AG04450 (cell line): ENCODE results near the gene MACROD2. TPM values are rescaled to one million over a fixed set of nuclear protein-coding genes. Genes with fewer than 3 reads are reported as not detected.

Experiments
- CTCF ChIA-PET: fragments of 300-600, 350-600 bp; formaldehyde crosslinking; extraction: SDS; loops from one replicate; lab custom pipeline; 2022; ENCODE audit warnings: antibody characterized with exemption, inconsistent platforms; lab: Charles Lee
- POLR2A ChIA-PET: fragments of 350-600 bp; formaldehyde crosslinking; extraction: SDS; loops from one replicate; lab custom pipeline; 2021; ENCODE audit warnings: antibody characterized with exemption, inconsistent platforms; lab: Yijun Ruan, JAX
- DNase-seq: peaks from one replicate; pipeline ENCODE4 v3.0.0-alpha.2; 2011; ENCODE audit warnings: low read depth, low spot score
- H3K27ac ChIP-seq: one replicate; pipeline ENCODE4 v1.5.1; 2012; ENCODE audit warnings: low read depth, low read length, control low read depth
- H3K27me3 ChIP-seq: one replicate; pipeline ENCODE4 v1.6.0; 2012; ENCODE audit warnings: low read length; ENCODE audit not compliant: control insufficient read depth, insufficient read depth
- H3K4me3 ChIP-seq: 2 replicates; pipeline ENCODE4 v1.5.1; 2011; ENCODE audit warnings: mild to moderate bottlenecking, low read depth, low read length, control low read depth
- H3K9me3 ChIP-seq: 2 replicates; pipeline ENCODE4 v1.5.1; 2012; ENCODE audit warnings: low read length; ENCODE audit not compliant: control insufficient read depth, insufficient read depth
- polyA plus RNA-seq: library from polyadenylated mRNA; depleted of rRNA; stranded (reverse); fragments of >200 nt; gene quantifications from 2 replicates; pipeline ENCODE4 v1.2.3, GENCODE V29; 2011
- TF ChIP-seq, protein P1 (sequence below): IDR thresholded peaks from 2 replicates; pipeline ENCODE4 v1.5.1; 2011; ENCODE audit warnings: low read depth, low read length, control low read depth, inconsistent platforms

The MACROD2 gene
- polyA plus RNA-seq, 1 experiment: 0.02 TPM

DNA sequence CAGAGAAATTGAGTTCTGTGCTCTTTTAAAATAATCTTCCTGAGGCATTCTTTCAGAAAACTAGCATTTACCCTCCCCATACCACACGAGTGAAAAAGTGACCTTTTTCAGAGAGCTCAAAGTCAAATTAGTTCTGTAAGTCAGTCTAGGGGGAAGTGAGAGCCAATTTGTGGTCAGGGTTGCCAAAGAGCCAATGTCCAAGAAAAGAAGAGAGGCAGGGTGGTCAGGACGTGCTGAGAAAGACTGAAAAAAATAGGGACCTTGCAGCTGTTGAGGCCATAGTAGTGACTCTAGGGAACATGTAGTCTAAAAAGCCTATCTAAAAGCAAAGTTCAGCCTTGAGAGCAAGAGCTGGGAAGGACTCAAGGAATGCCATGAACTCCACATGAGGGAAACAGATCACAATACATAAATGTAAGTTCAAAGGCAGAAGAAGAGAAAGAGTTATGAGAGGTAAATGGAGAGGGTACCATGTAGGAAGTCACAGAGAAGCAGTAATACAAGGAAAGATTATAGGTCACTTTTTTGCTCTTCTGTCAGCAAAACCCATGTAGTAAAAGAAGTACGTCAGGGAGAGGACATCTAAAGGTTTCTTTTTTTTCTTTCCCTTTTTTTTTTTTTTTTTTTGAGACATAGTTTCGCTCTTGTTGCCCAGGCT lies 907.2 kb downstream of the MACROD2 start:
- Histone ChIP-seq H3K27me3 (no peaks in the 10 kb centered on the region), H3K9me3 (no peaks in the 10 kb centered on the region), H3K4me3 (no peak overlapping the region), H3K27ac (no peak overlapping the region)
- TF ChIP-seq, protein P1, sequence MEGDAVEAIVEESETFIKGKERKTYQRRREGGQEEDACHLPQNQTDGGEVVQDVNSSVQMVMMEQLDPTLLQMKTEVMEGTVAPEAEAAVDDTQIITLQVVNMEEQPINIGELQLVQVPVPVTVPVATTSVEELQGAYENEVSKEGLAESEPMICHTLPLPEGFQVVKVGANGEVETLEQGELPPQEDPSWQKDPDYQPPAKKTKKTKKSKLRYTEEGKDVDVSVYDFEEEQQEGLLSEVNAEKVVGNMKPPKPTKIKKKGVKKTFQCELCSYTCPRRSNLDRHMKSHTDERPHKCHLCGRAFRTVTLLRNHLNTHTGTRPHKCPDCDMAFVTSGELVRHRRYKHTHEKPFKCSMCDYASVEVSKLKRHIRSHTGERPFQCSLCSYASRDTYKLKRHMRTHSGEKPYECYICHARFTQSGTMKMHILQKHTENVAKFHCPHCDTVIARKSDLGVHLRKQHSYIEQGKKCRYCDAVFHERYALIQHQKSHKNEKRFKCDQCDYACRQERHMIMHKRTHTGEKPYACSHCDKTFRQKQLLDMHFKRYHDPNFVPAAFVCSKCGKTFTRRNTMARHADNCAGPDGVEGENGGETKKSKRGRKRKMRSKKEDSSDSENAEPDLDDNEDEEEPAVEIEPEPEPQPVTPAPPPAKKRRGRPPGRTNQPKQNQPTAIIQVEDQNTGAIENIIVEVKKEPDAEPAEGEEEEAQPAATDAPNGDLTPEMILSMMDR: no peak
- ChIA-PET POLR2A (no interaction called here), CTCF (interaction anchor here (0.6 kb wide), 1 partner anchor 29 kb away, joined by 3 read pairs; no protein-coding TSS in a partner anchor)
- no peak for DNase-seq

DNA sequence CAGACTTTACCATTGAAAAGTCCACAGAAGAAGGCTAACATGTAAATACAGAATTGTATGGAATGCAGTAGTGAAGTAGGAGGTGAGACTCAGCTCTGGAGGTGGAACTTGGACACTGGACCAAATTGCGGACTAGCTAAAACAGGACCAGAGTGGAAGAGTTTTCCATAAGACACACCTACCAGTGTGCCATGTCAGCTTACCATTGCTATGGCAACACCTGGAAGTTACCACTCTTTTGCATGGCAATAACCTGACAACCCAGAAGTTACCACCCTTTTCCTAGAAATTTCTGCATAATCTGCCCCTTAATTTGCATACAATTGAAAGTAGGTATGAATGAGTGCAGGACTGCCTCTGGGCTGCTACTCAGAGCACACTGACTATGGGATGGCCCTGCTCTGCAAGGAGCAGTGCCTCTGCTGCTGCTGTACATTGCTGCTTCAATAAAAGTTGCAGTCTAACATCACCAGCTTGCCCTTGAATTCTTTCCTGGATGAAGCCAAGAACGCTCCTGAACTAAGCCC lies 911.7 kb downstream of the MACROD2 start:
- TF ChIP-seq, protein P1: no peak
- ChIA-PET POLR2A (no interaction called here), CTCF (no interaction called here)
- no peak overlapping the region for H3K27ac ChIP-seq
- H3K27me3 ChIP-seq: no peaks in the 10 kb centered on the region
- no peak for DNase-seq
- no peaks in the 10 kb centered on the region for H3K9me3 ChIP-seq
- H3K4me3 ChIP-seq: no peak overlapping the region

DNA sequence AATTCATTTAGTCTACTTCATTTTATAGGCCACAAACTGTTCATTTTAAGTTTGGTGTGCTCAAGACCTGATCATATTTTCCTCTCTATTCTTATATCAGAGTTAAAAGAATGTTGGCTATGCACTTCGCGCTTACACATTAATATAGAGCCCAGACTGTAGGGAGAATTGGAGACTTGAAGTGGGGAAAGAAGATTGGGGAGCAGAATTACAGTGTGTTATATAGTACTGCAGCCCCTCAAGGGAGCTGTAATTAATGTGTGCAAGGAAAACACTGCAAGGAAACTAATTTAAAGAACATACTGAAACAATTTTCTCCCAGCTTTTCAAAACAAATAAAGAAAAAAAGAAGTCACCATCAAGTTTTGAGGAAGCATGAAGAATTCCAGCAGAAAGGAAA lies 914.8 kb downstream of the MACROD2 start:
- no peaks in the 10 kb centered on the region for H3K9me3 ChIP-seq
- no peak overlapping the region for H3K4me3 ChIP-seq
- ChIA-PET CTCF (no interaction called here), POLR2A (no interaction called here)
- no peaks in the 10 kb centered on the region for H3K27me3 ChIP-seq
- TF ChIP-seq, protein P1: no peak
- H3K27ac ChIP-seq: no peak overlapping the region
- DNase-seq: no peak

DNA sequence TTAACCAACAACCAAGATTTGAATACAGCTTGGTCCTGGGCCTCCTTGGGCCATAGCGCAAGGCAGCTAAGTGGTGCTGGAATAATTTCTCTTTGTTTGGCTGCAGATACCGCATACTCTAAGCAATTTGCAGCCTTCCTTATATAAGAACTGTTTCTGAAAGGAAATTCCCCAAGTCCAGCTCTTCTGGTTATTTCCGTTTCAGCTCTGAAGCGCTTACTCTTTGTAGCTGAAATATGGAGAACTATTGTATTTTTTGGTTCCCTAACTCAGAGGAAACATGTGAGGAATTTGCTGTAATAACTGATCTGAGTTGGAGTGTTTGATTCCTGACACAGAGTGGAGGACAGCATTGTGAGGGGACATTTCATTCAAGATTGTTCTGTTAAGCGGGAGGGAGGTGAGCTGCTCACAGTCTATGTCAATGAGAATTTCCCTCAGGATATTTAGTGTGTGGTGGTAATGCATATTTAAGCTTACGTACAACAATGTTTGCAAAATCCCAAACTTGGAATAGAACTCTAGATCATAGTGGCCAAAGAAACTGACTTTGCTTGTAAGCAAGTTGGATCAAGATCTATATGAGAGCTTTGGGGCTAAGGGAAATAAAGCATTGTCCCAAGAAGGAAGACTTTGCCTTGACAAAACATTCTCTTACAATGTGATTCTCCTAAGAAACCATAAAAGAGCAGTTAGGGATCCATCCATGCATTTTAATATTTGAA lies 918.7 kb downstream of the MACROD2 start:
- H3K9me3 ChIP-seq: no peaks in the 10 kb centered on the region
- POLR2A ChIA-PET: no interaction called here
- no peak overlapping the region for H3K4me3 ChIP-seq
- H3K27me3 ChIP-seq: no peaks in the 10 kb centered on the region
- TF ChIP-seq, protein P1: no peak
- no peak for DNase-seq
- no peak overlapping the region for H3K27ac ChIP-seq
- CTCF ChIA-PET: no interaction called here

DNA sequence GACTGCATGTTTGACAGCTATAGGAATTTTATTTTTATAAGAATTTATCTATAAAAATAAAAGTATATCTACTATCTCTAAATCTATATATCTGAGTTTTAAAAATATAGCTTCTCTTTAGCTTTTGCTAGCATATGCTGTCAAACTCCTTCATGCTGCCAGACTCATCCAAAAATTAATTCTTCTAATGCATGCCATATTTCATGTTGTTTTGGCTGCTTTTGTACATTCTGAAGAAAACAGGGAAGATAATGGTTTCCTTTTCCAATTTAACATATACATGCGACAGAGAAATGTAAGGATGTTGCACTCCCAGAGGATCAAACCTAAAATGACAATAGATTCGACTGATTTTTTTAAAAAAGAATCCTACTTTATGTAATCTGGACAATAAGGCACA lies 919.3 kb downstream of the MACROD2 start:
- Histone ChIP-seq H3K27ac (no peak overlapping the region), H3K9me3 (no peaks in the 10 kb centered on the region), H3K4me3 (no peak overlapping the region), H3K27me3 (no peaks in the 10 kb centered on the region)
- TF ChIP-seq, protein P1: no peak
- ChIA-PET CTCF (no interaction called here), POLR2A (no interaction called here)
- no peak for DNase-seq
